CD1c-positive myeloid dendritic cell (primary cell): Measurements from ENCODE around the gene ARHGEF28.

Experiments
- DNase-seq: peaks from one replicate; pipeline ENCODE4 v3.0.0-alpha.2; 2016; ENCODE audit errors: extremely low spot score

The ARHGEF28 gene

GRCh38 chr5:73740274-73740790, 114.3 kb downstream of the ARHGEF28 start:
- DNase-seq, result no peak

- no peak for DNase-seq
Observed at GRCh38 chr5:73743161-73743560, 117.2 kb downstream of the ARHGEF28 start.

GRCh38 chr5:73745836-73746235, 119.8 kb downstream of the ARHGEF28 start:
- no peak for DNase-seq

- DNase-seq, result no peak
Observed at GRCh38 chr5:73746608-73747007, 120.6 kb downstream of the ARHGEF28 start.

GRCh38 chr5:73747696-73748380, 121.8 kb downstream of the ARHGEF28 start:
- DNase-seq, result no peak

- DNase-seq, result no peak
Observed at GRCh38 chr5:73748510-73749400, 122.8 kb downstream of the ARHGEF28 start.

- no peak for DNase-seq
Observed at GRCh38 chr5:73749485-73750270, 123.7 kb downstream of the ARHGEF28 start.

GRCh38 chr5:73751254-73751914, 125.4 kb downstream of the ARHGEF28 start:
- no peak for DNase-seq

- no peak for DNase-seq
Observed at GRCh38 chr5:73754254-73754653, 128.3 kb downstream of the ARHGEF28 start.

GRCh38 chr5:73757416-73757815, 131.4 kb downstream of the ARHGEF28 start:
- DNase-seq, result no peak

GRCh38 chr5:73759771-73760170, 133.8 kb downstream of the ARHGEF28 start:
- DNase-seq, result no peak

GRCh38 chr5:73763300-73764032, 137.5 kb downstream of the ARHGEF28 start:
- DNase-seq, result no peak

GRCh38 chr5:73764586-73764985, 138.6 kb downstream of the ARHGEF28 start:
- no peak for DNase-seq

GRCh38 chr5:73764996-73765395, 139.0 kb downstream of the ARHGEF28 start:
- DNase-seq, result no peak

- no peak for DNase-seq
Observed at GRCh38 chr5:73766902-73767301, 140.9 kb downstream of the ARHGEF28 start.

GRCh38 chr5:73770172-73771025, 144.4 kb downstream of the ARHGEF28 start:
- no peak for DNase-seq

- DNase-seq, result no peak
Observed at GRCh38 chr5:73774924-73775323, 148.9 kb downstream of the ARHGEF28 start.

GRCh38 chr5:73776405-73776804, 150.4 kb downstream of the ARHGEF28 start:
- DNase-seq, result no peak

GRCh38 chr5:73777192-73777591, 151.2 kb downstream of the ARHGEF28 start:
- DNase-seq, result no peak
